SJSA1 (cell line): ENCODE measurements around the gene CTXN3. TPM values are rescaled to one million over a fixed set of nuclear protein-coding genes. Genes with fewer than 3 reads are reported as not detected.

Source experiments
- DNase-seq, 2 experiments: peaks; one replicate each; pipeline ENCODE4 v3.0.0-alpha.2; 2015 to 2020; ENCODE audit warnings: low spot score in 2 of 2, low read depth in 1 of 2
- H3K27ac ChIP-seq: fragments of 250-450 bp; sonication (Bioruptor Pico); 2 replicates; pipeline ENCODE4 v1.5.1; 2020; ENCODE audit warnings: mild to moderate bottlenecking, moderate library complexity
- H3K27me3 ChIP-seq: fragments of 250-450 bp; sonication (Bioruptor Pico); replicated peaks from 2 replicates; pipeline ENCODE4 v1.5.1; 2020; ENCODE audit warnings: mild to moderate bottlenecking, moderate library complexity
- H3K36me3 ChIP-seq: fragments of 250-450 bp; sonication (Bioruptor Pico); 2 replicates; pipeline ENCODE4 v1.5.1; 2020; ENCODE audit warnings: mild to moderate bottlenecking
- H3K4me1 ChIP-seq: fragments of 250-450 bp; sonication (Bioruptor Pico); replicated peaks from 2 replicates; pipeline ENCODE4 v1.6.1; 2021; ENCODE audit warnings: mild to moderate bottlenecking
- H3K4me3 ChIP-seq: fragments of 250-450 bp; sonication (Bioruptor Pico); 2 replicates; pipeline ENCODE4 v1.5.1; 2020; ENCODE audit warnings: mild to moderate bottlenecking
- H3K9me3 ChIP-seq: fragments of 250-450 bp; sonication (Bioruptor Pico); replicated peaks from 2 replicates; pipeline ENCODE4 v1.5.1; 2020; ENCODE audit warnings: mild to moderate bottlenecking
- total RNA-seq: library from RNA; depleted of rRNA; stranded (reverse); fragments of >200 nt; shearing (Covaris generic); gene quantifications from 2 replicates; pipeline ENCODE4 v1.2.3, GENCODE V29; 2014; rRNA removed

Gene CTXN3
- not detected in 2 replicates for total RNA-seq

DNA sequence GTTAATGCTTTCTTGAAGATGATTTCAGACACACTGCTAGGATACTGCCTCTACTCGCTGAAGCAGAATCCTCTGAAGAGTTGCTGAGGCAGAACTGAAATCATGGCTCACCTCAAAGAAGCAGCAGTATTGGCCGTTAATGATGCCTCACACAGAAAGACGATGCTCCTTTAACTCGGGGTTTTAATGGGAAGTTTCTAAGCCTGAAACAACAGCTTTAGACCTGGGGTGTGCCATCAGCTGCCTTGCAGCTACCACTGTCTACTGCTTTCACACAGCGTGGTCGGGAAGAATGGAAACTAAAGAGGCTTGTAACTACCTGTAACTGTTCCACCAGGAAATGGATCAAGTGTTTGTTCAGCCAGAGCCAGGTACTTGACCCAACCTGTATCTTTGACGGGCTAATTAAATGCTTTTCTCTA lies at the start of gene CTXN3:
Gene CTXN3 (plus strand): TSS at position 65 of the 422 bp plus-strand sequence. CDS start 8,440 bp downstream, outside the sequence.
- H3K27me3 ChIP-seq: peaks cover 16% of the 10 kb centered on the region; the same call in 1 of the 2 replicates
- no peak within 1 kb of the TSS for H3K27ac ChIP-seq
- DNase-seq: no peak
- H3K36me3 ChIP-seq: no peaks in the 10 kb centered on the region
- H3K4me1 ChIP-seq: peaks cover 16% of the 10 kb centered on the region
- H3K4me3 ChIP-seq: no peak within 1 kb of the TSS
- no peaks in the 10 kb centered on the region for H3K9me3 ChIP-seq

- H3K36me3 ChIP-seq: no peaks in the 10 kb centered on the region
- H3K4me3 ChIP-seq: no peak overlapping the region
- no peaks in the 10 kb centered on the region for H3K27me3 ChIP-seq
- no peak overlapping the region for H3K27ac ChIP-seq
- no peaks in the 10 kb centered on the region for H3K9me3 ChIP-seq
- no peak for DNase-seq
- H3K4me1 ChIP-seq: no peaks in the 10 kb centered on the region
These were observed 49.6 kb upstream of the CTXN3 start for GRCh38 chr5:127599320-127599719.

DNA sequence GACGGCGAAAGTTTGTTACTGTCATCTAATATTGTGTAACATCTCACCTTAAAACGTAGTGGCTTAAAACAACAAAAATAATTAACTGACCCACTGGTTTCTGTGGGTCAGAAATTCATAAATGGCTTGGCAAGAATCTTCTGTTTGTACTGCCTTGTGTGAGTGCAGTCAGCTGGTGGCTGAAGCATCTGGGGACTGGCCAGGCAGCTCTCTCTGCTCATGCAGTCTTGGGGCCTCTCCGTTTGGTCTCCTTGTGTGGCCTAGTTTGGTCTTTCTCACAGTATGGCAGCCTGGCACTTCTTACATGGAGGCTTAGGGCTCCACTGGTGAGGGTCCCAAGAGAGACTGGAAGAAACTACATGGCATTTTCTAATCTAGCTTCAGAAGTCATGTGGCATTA lies 49.0 kb upstream of the CTXN3 start:
- Histone ChIP-seq H3K27ac (no peak overlapping the region), H3K36me3 (no peaks in the 10 kb centered on the region)

GRCh38 chr5:127601111-127601510 lies 47.8 kb upstream of the CTXN3 start:
- H3K36me3 ChIP-seq: no peaks in the 10 kb centered on the region
- no peaks in the 10 kb centered on the region for H3K4me1 ChIP-seq
- no peak for DNase-seq
- no peak overlapping the region for H3K27ac ChIP-seq
- H3K9me3 ChIP-seq: no peaks in the 10 kb centered on the region
- H3K27me3 ChIP-seq: no peaks in the 10 kb centered on the region; the same call in 1 of the 2 replicates
- no peak overlapping the region for H3K4me3 ChIP-seq

More for the DNA sequence above, 49.0 kb upstream of the CTXN3 start:
- Histone ChIP-seq H3K4me3 (no peak overlapping the region), H3K27me3 (no peaks in the 10 kb centered on the region), H3K9me3 (no peaks in the 10 kb centered on the region), H3K4me1 (no peaks in the 10 kb centered on the region)
- no peak for DNase-seq

- H3K36me3 ChIP-seq: no peaks in the 10 kb centered on the region
- H3K9me3 ChIP-seq: no peaks in the 10 kb centered on the region
- no peaks in the 10 kb centered on the region for H3K4me1 ChIP-seq
- DNase-seq: no peak
- H3K27ac ChIP-seq: no peak overlapping the region
- H3K4me3 ChIP-seq: no peak overlapping the region
- H3K27me3 ChIP-seq: no peaks in the 10 kb centered on the region; the same call in 1 of the 2 replicates
These were observed 47.3 kb upstream of the CTXN3 start for GRCh38 chr5:127601601-127602000.

GRCh38 chr5:127602481-127602880 lies 46.4 kb upstream of the CTXN3 start:
- Histone ChIP-seq H3K4me3 (no peak overlapping the region), H3K9me3 (no peaks in the 10 kb centered on the region), H3K27ac (no peak overlapping the region), H3K36me3 (no peaks in the 10 kb centered on the region), H3K27me3 (no peaks in the 10 kb centered on the region; the same call in 1 of the 2 replicates), H3K4me1 (no peaks in the 10 kb centered on the region)
- no peak for DNase-seq

DNA sequence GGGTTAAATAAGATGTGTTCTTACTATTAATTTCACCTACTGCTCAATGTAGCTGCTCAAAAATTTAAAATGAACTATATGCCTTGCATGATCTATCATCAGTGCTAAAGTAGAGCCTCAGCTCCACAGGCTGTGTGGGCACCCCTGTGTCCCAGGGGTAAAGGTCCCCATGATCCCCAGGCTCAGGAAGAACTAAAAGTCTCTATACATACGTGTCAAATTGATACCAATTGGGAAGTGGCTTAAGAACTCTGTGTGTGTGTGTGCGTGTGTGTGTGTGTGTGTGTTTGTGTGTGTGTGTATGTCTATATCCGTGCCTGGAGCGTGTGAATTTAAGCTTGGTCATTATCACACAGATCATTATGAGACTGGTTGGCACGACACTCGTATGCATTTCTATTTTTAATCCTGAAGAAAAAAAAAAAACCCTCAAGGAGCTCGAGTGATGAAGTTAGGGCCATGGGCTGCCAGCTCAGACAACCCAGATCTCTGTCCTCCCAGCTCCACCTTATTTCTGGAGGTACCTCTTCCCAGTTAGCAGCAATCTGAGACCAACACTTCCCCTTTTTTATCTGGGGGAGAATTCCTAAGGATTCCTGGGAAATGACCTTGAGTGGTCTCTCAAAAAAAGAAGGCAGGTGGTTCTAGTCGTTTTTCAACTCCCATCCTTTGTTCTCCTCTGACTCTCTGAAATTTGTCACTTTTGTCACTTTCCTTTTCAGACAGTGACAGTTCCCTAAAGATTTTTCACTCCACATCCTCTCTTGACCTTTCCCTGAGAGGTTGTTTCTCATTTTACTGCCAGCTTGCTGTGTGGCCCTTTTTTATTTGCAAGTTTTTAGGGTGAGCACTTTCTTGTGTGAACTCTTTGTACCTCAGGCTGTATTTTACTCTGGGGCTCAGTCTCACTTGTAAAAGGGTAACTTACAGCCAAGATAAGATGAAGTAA lies 45.7 kb upstream of the CTXN3 start:
- no peak for DNase-seq
- H3K9me3 ChIP-seq: no peaks in the 10 kb centered on the region
- H3K27me3 ChIP-seq: no peaks in the 10 kb centered on the region; the same call in 1 of the 2 replicates
- no peak overlapping the region for H3K4me3 ChIP-seq
- no peaks in the 10 kb centered on the region for H3K4me1 ChIP-seq
- H3K36me3 ChIP-seq: no peaks in the 10 kb centered on the region
- H3K27ac ChIP-seq: no peak overlapping the region

- Histone ChIP-seq H3K4me3 (no peak overlapping the region), H3K27ac (no peak overlapping the region), H3K36me3 (no peaks in the 10 kb centered on the region), H3K4me1 (no peaks in the 10 kb centered on the region), H3K9me3 (no peaks in the 10 kb centered on the region), H3K27me3 (no peaks in the 10 kb centered on the region; the same call in 1 of the 2 replicates)
- no peak for DNase-seq
These were observed 40.7 kb upstream of the CTXN3 start for GRCh38 chr5:127608077-127608660.

DNA sequence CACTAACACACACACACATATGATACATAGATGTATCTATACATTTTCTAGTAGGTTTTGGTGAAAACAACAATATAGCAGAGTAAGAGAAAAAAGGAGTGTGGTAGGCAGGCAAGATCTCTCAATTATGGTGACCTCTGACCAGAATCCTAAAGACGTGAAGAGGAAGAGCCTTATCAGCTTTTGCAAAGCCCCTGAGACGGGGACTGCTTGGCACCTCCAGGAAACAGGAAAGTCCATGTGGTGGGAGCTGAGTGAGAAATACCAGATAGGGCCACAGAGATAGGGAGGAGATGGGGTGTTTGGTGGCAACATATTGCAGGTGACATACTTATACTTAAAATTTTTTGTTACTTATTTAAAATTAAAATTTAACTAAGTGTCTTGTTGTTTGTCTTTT lies 39.9 kb upstream of the CTXN3 start:
- no peak overlapping the region for H3K4me3 ChIP-seq
- H3K9me3 ChIP-seq: no peaks in the 10 kb centered on the region
- no peaks in the 10 kb centered on the region for H3K4me1 ChIP-seq
- H3K27me3 ChIP-seq: no peaks in the 10 kb centered on the region; the same call in 1 of the 2 replicates
- no peak for DNase-seq
- H3K36me3 ChIP-seq: no peaks in the 10 kb centered on the region
- no peak overlapping the region for H3K27ac ChIP-seq

DNA sequence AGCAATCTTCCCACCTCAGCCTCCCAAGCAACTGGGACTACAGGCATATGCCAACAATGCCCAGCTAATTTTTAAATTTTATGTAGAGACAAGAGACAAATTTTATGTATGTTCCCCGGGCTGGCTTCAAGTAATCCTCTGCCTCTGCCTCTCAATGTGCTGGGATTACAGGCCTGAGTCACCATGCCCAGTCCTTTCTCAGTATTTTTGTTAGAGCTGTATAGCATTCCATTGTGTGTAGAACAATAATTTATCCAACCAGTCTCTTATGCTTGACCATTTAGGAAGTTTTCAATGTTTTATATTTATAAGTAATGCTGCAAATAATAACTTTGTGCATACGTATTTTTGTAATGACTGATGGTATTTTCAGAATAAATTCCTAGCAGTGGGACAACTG lies 38.9 kb upstream of the CTXN3 start:
- no peaks in the 10 kb centered on the region for H3K4me1 ChIP-seq
- H3K4me3 ChIP-seq: no peak overlapping the region
- H3K27ac ChIP-seq: no peak overlapping the region
- H3K9me3 ChIP-seq: no peaks in the 10 kb centered on the region
- H3K36me3 ChIP-seq: no peaks in the 10 kb centered on the region
- no peaks in the 10 kb centered on the region; the same call in 1 of the 2 replicates for H3K27me3 ChIP-seq
- DNase-seq: no peak

DNA sequence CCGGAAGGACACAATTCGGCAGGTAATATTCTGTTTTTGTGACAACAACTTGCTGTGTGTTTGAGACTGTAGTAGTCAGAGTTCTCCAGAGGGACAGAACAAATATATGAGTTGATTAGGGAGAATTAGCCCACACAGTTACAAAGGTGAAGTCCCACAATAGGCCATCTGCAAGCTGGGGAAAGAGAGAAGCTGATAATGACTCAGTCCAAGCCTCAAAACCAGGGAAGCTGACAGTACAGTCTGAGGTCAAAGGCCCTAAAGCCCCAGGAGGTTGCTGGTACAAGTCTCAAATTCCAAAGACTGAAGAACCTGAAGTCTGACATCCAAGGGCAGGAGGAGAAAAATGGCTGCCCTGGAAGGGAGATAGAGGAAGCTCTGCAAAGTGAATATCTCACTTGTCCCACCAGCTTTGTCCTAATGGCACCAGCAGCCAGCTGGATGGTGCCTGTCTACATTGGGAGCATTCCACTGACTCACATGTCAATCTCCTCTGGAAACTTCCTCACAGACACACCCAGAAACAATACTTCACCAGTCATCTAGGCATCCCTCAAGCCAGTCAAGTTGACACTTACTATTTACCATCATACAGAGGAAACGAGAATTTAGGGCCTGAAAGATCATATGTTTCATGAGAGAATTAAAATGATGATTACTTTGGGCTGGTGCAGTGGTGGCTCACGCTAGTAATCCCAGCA lies 36.3 kb upstream of the CTXN3 start:
- DNase-seq: no peak
- H3K4me3 ChIP-seq: no peak overlapping the region

GRCh38 chr5:127615916-127616315 lies 33.0 kb upstream of the CTXN3 start:
- no peaks in the 10 kb centered on the region for H3K36me3 ChIP-seq
- H3K4me3 ChIP-seq: no peak overlapping the region
- no peaks in the 10 kb centered on the region; the same call in 1 of the 2 replicates for H3K4me1 ChIP-seq
- no peaks in the 10 kb centered on the region for H3K9me3 ChIP-seq
- peak in 1 of 2 experiments; percentile 28 for DNase-seq
- H3K27me3 ChIP-seq: no peaks in the 10 kb centered on the region
- no peak overlapping the region for H3K27ac ChIP-seq

More for the DNA sequence above, 36.3 kb upstream of the CTXN3 start:
- Histone ChIP-seq H3K4me1 (no peaks in the 10 kb centered on the region; the same call in 1 of the 2 replicates), H3K27me3 (no peaks in the 10 kb centered on the region), H3K36me3 (no peaks in the 10 kb centered on the region), H3K27ac (no peak overlapping the region), H3K9me3 (no peaks in the 10 kb centered on the region)

DNA sequence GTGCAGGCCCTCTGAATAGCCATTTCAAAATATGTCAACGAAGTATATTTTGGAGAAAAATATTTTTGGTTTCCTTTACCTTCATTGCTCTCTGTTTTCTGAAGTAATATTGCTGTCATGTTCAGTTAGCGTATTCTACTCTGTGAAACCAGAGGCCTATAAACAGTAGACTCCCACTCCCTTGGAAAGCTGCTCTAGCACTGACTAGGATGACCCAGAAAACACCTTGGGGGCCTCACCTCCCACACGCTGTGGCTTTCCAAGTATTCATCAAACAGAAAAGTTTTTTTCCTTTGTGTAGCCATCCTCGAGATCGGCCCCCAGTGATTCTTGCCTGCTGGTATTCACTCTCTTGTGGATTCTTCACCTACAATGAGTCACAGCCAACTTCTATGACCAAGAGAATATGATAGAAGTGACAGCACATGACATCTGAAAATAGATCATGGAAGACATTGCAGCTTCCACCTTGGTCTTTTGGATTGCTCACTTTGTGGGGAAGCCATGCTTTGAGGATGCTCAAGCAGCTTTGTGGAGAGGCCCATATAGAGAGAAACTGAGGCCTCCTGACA lies 28.9 kb upstream of the CTXN3 start:
- DNase-seq: no peak
- no peaks in the 10 kb centered on the region for H3K36me3 ChIP-seq
- H3K4me3 ChIP-seq: no peak overlapping the region
- no peaks in the 10 kb centered on the region for H3K9me3 ChIP-seq
- no peak overlapping the region for H3K27ac ChIP-seq
- peaks cover 3% of the 10 kb centered on the region; the same call in 1 of the 2 replicates for H3K27me3 ChIP-seq
- no peaks in the 10 kb centered on the region; the same call in 1 of the 2 replicates for H3K4me1 ChIP-seq
